K562 (cell line): Measurements from ENCODE around the gene RNF217. TPM values are rescaled to one million over a fixed set of nuclear protein-coding genes. Genes with fewer than 3 reads are reported as not detected.

Experiments used
- ATAC-seq: fragments of 200-7000 bp; cut with Tn5 transposase; 3 replicates; pipeline ENCODE4 v1.9.1; 2020; ENCODE audit warnings: moderate library complexity
- BruUV-seq: library from RNA; stranded (reverse); fragments of 400-500 nt; replicated peaks from 2 replicates; lab custom pipeline; 2021; lab: Mats Ljungman, UMichigan
- CTCF ChIA-PET: fragments of 300-600 bp; formaldehyde crosslinking; extraction: SDS; loops from one replicate; lab custom pipeline; 2021; ENCODE audit warnings: low intra/inter-chr PET ratio; lab: Yijun Ruan, JAX
- POLR2A ChIA-PET: fragments of 300-600, 350-650 bp; sonication (Branson Sonifier 250); formaldehyde crosslinking; extraction: SDS; loops from one replicate; lab custom pipeline; 2021; ENCODE audit warnings: antibody characterized with exemption, inconsistent platforms; lab: Yijun Ruan, JAX
- DNase-seq, 4 experiments: peaks; one replicate each; pipeline versions ENCODE4 v3.0.0 to v3.0.0-alpha.2; 2011 to 2018; ENCODE audit warnings: low spot score in 3 of 4, mixed read lengths in 3 of 4; ENCODE audit errors: extremely low read depth in 1 of 4
- FAIRE-seq: peaks from 2 replicates; lab custom pipeline; 2011; peaks lifted over from hg19 to GRCh38; lab: Jason Lieb, UNC
- H2AFZ ChIP-seq: 2 replicates; pipeline ENCODE4 v1.6.0; 2011; ENCODE audit warnings: low read depth, low read length, control low read depth, inconsistent platforms
- H3K27ac ChIP-seq: fragments of 200-600 bp; 3 replicates; pipeline ENCODE4 v1.8.0; 2011; ENCODE audit warnings: low read depth, mild to moderate bottlenecking, control low read depth, inconsistent platforms, low read length, moderate library complexity, mixed read lengths; ENCODE audit errors: extremely low read depth
- H3K27me3 ChIP-seq, 2 experiments: fragments of 300-600 bp in 1 of 2; 2 replicates in 1 of 2; 3 replicates in 1 of 2; pipeline versions ENCODE4 v1.6.0 to v1.8.0; 2011; ENCODE audit warnings: inconsistent platforms in 2 of 2, low read length in 2 of 2, mild to moderate bottlenecking in 1 of 2, mixed read lengths in 1 of 2, moderate library complexity in 1 of 2; ENCODE audit not compliant: control insufficient read depth in 2 of 2, insufficient read depth in 2 of 2
- H3K36me3 ChIP-seq: fragments of 300-600 bp; 3 replicates; pipeline ENCODE4 v1.8.0; 2011; ENCODE audit warnings: mild to moderate bottlenecking, low read length, inconsistent platforms; ENCODE audit not compliant: control insufficient read depth, insufficient read depth
- H3K4me1 ChIP-seq, 2 experiments: fragments of 200-600 bp in 1 of 2; replicated peaks in 1 of 2; 2 replicates in 1 of 2; 3 replicates in 1 of 2; pipeline versions ENCODE4 v1.5.1 to v1.8.0; 2011; ENCODE audit warnings: inconsistent platforms in 2 of 2, low read length in 2 of 2, mild to moderate bottlenecking in 1 of 2, mixed read lengths in 1 of 2, moderate library complexity in 1 of 2; ENCODE audit not compliant: control insufficient read depth in 2 of 2, insufficient read depth in 2 of 2
- H3K4me2 ChIP-seq: 2 replicates; pipeline ENCODE4 v1.6.1; 2011; ENCODE audit warnings: low read length, control low read depth, inconsistent platforms, mixed read lengths; ENCODE audit not compliant: insufficient read depth
- H3K4me3 ChIP-seq: fragments of 200-600 bp; sonication (generic), shearing (Covaris generic); 2 replicates; pipeline ENCODE4 v1.5.1; 2016; ENCODE audit warnings: control low read depth, inconsistent platforms
- H3K79me2 ChIP-seq: fragments of 200-600 bp; 3 replicates; pipeline ENCODE4 v1.8.0; 2011; ENCODE audit warnings: low read length, inconsistent platforms; ENCODE audit not compliant: control insufficient read depth, insufficient read depth
- H3K9ac ChIP-seq, 2 experiments: 2 replicates each; pipeline versions ENCODE4 v1.6.0 to v1.6.1; 2011; ENCODE audit warnings: low read depth in 2 of 2, low read length in 2 of 2, control low read depth in 1 of 2, inconsistent platforms in 1 of 2, mild to moderate bottlenecking in 1 of 2, mixed read lengths in 1 of 2; ENCODE audit not compliant: insufficient read depth in 1 of 2
- H3K9me1 ChIP-seq: one replicate; pipeline ENCODE4 v1.6.0; 2011; ENCODE audit warnings: inconsistent platforms, mild to moderate bottlenecking, low read length, moderate library complexity; ENCODE audit not compliant: control insufficient read depth, insufficient read depth
- H3K9me3 ChIP-seq: replicated peaks from 2 replicates; pipeline ENCODE4 v1.5.1; 2011; ENCODE audit warnings: low read depth, low read length, inconsistent platforms; ENCODE audit not compliant: control insufficient read depth, insufficient read depth
- H4K20me1 ChIP-seq: replicated peaks from 2 replicates; pipeline ENCODE4 v1.6.1; 2011; ENCODE audit warnings: low read length, inconsistent platforms, mixed read lengths; ENCODE audit not compliant: control insufficient read depth, insufficient read depth
- BCOR ChIP-seq: fragments of 450-650 bp; IDR thresholded peaks from 2 replicates; pipeline ENCODE4 v1.6.1; 2016
- BHLHE40 ChIP-seq: IDR thresholded peaks from 2 replicates; pipeline ENCODE4 v1.6.1; 2011; ENCODE audit warnings: low read length, improper control_type of control experiment
- FOXJ3 ChIP-seq: sonication (generic); formaldehyde crosslinking; IDR thresholded peaks from 2 replicates; pipeline ENCODE4 v1.4.0; 2020; ENCODE audit warnings: mild to moderate bottlenecking, missing genetic modification reagents
- FOXM1 ChIP-seq, 2 experiments: fragments of 450-650 bp in 1 of 2; sonication (generic) in 1 of 2; formaldehyde crosslinking in 1 of 2; IDR thresholded peaks; 2 replicates each; pipeline versions ENCODE4 v1.6.1 to v1.9.0; 2017 to 2022; ENCODE audit warnings: low read depth in 2 of 2, mild to moderate bottlenecking in 2 of 2, missing genetic modification reagents in 1 of 2, moderate library complexity in 1 of 2
- GATAD2A ChIP-seq: fragments of 450-650 bp; IDR thresholded peaks from 2 replicates; pipeline ENCODE4 v1.6.1; 2017
- HDAC2 ChIP-seq: fragments of 450-650 bp; IDR thresholded peaks from 2 replicates; pipeline ENCODE4 v1.6.1; 2016; ENCODE audit warnings: mild to moderate bottlenecking
- HNRNPK ChIP-seq: fragments of 200-400 bp; formaldehyde crosslinking; IDR thresholded peaks from one replicate; pipeline ENCODE4 v1.6.1; 2018; ENCODE audit warnings: mild to moderate bottlenecking, low read depth, low read length; ENCODE audit not compliant: poor library complexity, severe bottlenecking
- HNRNPUL1 ChIP-seq: fragments of 200-400 bp; formaldehyde crosslinking; IDR thresholded peaks from 2 replicates; pipeline ENCODE4 v1.6.1; 2017; ENCODE audit warnings: low read length
- KAT7 ChIP-seq: sonication (generic); formaldehyde crosslinking; IDR thresholded peaks from 2 replicates; pipeline ENCODE4 v1.8.0; 2022; ENCODE audit warnings: missing genetic modification reagents, mild to moderate bottlenecking, borderline replicate concordance
- POLR2H ChIP-seq: IDR thresholded peaks from 2 replicates; pipeline ENCODE4 v1.6.1; 2016; ENCODE audit warnings: missing genetic modification characterization, low read depth, mild to moderate bottlenecking, control low read depth, missing compliant biosample characterization, moderate library complexity
- SOX6 ChIP-seq: fragments of 450-650 bp; IDR thresholded peaks from 2 replicates; pipeline ENCODE4 v1.6.1; 2014; ENCODE audit warnings: mild to moderate bottlenecking
- SUPT5H ChIP-seq: fragments of 450-650 bp; IDR thresholded peaks from 2 replicates; pipeline ENCODE4 v1.6.1; 2016
- ZNF316 ChIP-seq: fragments of 450-650 bp; IDR thresholded peaks from 2 replicates; pipeline ENCODE4 v1.6.1; 2016
- in situ Hi-C: fragments of 300-500 bp; cut with MboI; formaldehyde crosslinking; loops from 4 replicates; pipeline ENCODE4 v1.15.0; 2018; ENCODE audit warnings: inconsistent platforms, mixed read lengths
- intact Hi-C: fragments of 100-400 bp; cut with micrococcal nuclease; formaldehyde crosslinking; loops from 2 replicates; pipeline ENCODE4 v1.14.2; 2022
- polyA plus RNA-seq, 8 experiments: library from polyadenylated mRNA; depleted of rRNA in 4 of 8; stranded (reverse) in 5 of 8; unstranded in 3 of 8; fragments of >200 nt; fragmentation: Nextera tagmentation in 2 of 8; fragmentation: Illumina TruSeq in 1 of 8; extraction: Ambion mirVana in 2 of 8; extraction: Trizol in 1 of 8; gene quantifications; 2 replicates each; pipeline versions ENCODE4 v1.2.1 to v1.2.3, GENCODE V29; 2011 to 2014; ENCODE audit warnings: inconsistent platforms in 1 of 8, missing spikeins in 1 of 8
- total RNA-seq, 7 experiments: library from RNA; depleted of rRNA in 6 of 7; stranded (reverse); fragments of >200 nt in 6 of 7; fragmentation: Illumina TruSeq in 2 of 7; extraction: Trizol in 2 of 7; gene quantifications; 2 replicates each; pipeline versions ENCODE4 v1.2.1 to v1.2.3, GENCODE V29; 2011 to 2021; ENCODE audit warnings: low replicate concordance in 1 of 7
- TF ChIP-seq, protein P1 (sequence below): fragments of 250-450 bp; sonication (Bioruptor Pico); IDR thresholded peaks from 2 replicates; pipeline ENCODE4 v1.8.0; 2022; ENCODE audit warnings: moderate library complexity, mild to moderate bottlenecking, inconsistent platforms
- TF ChIP-seq, protein P2 (sequence below): sonication (generic); formaldehyde crosslinking; IDR thresholded peaks from 2 replicates; pipeline ENCODE4 v1.8.0; 2022; ENCODE audit warnings: mild to moderate bottlenecking, low read depth, missing genetic modification reagents
- TF ChIP-seq, protein P3 (sequence below): fragments of 250-450 bp; sonication (Bioruptor Pico); IDR thresholded peaks from 2 replicates; pipeline ENCODE4 v1.5.0; 2020; ENCODE audit warnings: mild to moderate bottlenecking
- TF ChIP-seq, protein P4 (sequence below): sonication (generic); formaldehyde crosslinking; IDR thresholded peaks from 2 replicates; pipeline ENCODE4 v1.9.0; 2022; ENCODE audit warnings: mild to moderate bottlenecking, missing genetic modification reagents
- TF ChIP-seq, protein P5 (sequence below): IDR thresholded peaks from 2 replicates; pipeline ENCODE4 v1.6.1; 2014; ENCODE audit warnings: antibody characterized with exemption

RNF217 gene
- total and polyA plus RNA-seq, 9 of the 15 experiments (the other 6 are each of a cell fraction or from before 2014, with no cell fraction given), result 2.9 to 25.6 (median 12.0) TPM

DNA sequence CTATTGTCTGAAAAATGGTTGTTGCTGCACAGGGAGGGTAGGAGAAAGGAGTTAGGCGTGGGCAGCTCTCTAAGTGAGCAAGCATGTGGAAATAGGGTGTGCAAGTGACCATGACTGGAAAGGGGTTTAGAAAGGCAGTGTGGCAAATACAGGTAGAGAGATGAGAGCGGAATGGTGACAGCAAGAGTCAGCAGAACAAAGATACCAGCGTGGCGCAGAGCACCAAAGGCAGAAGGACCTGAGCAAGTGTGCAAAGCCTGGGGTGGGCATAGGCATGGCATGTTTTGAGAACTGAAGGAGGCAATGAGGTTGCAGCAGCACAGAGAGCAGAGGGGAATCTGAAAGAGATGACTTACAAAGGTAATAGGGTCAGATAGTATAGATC is 17.0 kb downstream of the RNF217 start (continued):
- TF ChIP-seq, protein P1, sequence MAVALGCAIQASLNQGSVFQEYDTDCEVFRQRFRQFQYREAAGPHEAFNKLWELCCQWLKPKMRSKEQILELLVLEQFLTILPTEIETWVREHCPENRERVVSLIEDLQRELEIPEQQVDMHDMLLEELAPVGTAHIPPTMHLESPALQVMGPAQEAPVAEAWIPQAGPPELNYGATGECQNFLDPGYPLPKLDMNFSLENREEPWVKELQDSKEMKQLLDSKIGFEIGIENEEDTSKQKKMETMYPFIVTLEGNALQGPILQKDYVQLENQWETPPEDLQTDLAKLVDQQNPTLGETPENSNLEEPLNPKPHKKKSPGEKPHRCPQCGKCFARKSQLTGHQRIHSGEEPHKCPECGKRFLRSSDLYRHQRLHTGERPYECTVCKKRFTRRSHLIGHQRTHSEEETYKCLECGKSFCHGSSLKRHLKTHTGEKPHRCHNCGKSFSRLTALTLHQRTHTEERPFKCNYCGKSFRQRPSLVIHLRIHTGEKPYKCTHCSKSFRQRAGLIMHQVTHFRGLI (CRISPR knock-in tag), result no peak
- no peak for TF ChIP-seq ZNF316
- TF ChIP-seq GATAD2A, result no peak
- TF ChIP-seq, protein P2, sequence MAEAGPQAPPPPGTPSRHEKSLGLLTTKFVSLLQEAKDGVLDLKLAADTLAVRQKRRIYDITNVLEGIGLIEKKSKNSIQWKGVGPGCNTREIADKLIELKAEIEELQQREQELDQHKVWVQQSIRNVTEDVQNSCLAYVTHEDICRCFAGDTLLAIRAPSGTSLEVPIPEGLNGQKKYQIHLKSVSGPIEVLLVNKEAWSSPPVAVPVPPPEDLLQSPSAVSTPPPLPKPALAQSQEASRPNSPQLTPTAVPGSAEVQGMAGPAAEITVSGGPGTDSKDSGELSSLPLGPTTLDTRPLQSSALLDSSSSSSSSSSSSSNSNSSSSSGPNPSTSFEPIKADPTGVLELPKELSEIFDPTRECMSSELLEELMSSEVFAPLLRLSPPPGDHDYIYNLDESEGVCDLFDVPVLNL (CRISPR knock-in tag), result no peak

DNA sequence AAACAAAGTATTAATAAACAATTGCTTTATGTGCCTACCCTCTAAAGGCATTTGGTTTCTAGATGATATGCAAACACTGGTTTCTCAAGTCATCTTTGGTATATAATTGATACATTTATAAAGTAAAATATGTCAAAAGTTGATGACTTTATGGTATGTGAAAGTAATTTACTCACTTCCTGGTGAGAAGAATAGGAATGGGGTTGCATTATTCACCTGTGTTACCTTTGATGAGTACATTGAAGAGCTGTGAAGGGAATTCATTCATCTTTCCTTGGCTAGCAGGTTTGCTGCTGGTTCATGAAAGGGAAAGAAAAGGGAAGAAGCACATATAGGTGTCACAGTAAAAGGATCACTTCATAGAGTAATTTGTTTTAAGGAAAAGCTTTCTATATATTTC is 20.4 kb downstream of the RNF217 start:
- in situ Hi-C loops, result no loop called here
- no peak for ATAC-seq
- TF ChIP-seq, protein P3, sequence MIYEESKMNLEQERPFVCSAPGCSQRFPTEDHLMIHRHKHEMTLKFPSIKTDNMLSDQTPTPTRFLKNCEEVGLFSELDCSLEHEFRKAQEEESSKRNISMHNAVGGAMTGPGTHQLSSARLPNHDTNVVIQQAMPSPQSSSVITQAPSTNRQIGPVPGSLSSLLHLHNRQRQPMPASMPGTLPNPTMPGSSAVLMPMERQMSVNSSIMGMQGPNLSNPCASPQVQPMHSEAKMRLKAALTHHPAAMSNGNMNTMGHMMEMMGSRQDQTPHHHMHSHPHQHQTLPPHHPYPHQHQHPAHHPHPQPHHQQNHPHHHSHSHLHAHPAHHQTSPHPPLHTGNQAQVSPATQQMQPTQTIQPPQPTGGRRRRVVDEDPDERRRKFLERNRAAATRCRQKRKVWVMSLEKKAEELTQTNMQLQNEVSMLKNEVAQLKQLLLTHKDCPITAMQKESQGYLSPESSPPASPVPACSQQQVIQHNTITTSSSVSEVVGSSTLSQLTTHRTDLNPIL, result no peak
- no peak for TF ChIP-seq BHLHE40
- TF ChIP-seq POLR2H (tag), result no peak
- no peak for TF ChIP-seq BCOR
- TF ChIP-seq FOXM1 (IDR thresholded peaks at IDR 0.05; ENCODE audit: low read depth), result no peak
- TF ChIP-seq FOXM1 (CRISPR knock-in tag; IDR thresholded peaks at IDR 0.05; ENCODE audit: low read depth), result no peak
- TF ChIP-seq SOX6, result no peak
- TF ChIP-seq KAT7 (CRISPR knock-in tag), result no peak
- TF ChIP-seq HDAC2, result no peak
- no peak for TF ChIP-seq HNRNPUL1
- TF ChIP-seq, protein P4, sequence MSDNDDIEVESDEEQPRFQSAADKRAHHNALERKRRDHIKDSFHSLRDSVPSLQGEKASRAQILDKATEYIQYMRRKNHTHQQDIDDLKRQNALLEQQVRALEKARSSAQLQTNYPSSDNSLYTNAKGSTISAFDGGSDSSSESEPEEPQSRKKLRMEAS (CRISPR knock-in tag), result no peak
- TF ChIP-seq, protein P5, sequence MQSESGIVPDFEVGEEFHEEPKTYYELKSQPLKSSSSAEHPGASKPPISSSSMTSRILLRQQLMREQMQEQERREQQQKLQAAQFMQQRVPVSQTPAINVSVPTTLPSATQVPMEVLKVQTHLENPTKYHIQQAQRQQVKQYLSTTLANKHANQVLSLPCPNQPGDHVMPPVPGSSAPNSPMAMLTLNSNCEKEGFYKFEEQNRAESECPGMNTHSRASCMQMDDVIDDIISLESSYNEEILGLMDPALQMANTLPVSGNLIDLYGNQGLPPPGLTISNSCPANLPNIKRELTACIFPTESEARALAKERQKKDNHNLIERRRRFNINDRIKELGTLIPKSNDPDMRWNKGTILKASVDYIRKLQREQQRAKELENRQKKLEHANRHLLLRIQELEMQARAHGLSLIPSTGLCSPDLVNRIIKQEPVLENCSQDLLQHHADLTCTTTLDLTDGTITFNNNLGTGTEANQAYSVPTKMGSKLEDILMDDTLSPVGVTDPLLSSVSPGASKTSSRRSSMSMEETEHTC, result no peak
- TF ChIP-seq SUPT5H, result no peak
- no peak for TF ChIP-seq FOXJ3 (CRISPR knock-in tag)
- no peak for TF ChIP-seq HNRNPK

More for the DNA sequence above, 20.4 kb downstream of the RNF217 start:
- Histone ChIP-seq H4K20me1 (peaks cover 2% of the 10 kb centered on the region; the same call in 1 of the 2 replicates), H3K79me2 (peaks cover 94% of the 10 kb centered on the region), H3K9me1 (no peaks in the 10 kb centered on the region), H3K4me2 (no peak overlapping the region), H3K9ac (no peak overlapping the region), H3K4me3 (no peak overlapping the region), H3K9me3 (peaks cover 9% of the 10 kb centered on the region), H3K27me3 (no peaks in the 10 kb centered on the region), H3K4me1 (peaks cover 12 to 21% of the 10 kb centered on the region in 2 experiments), H2AFZ (no peak overlapping the region), H3K36me3 (peaks cover 35% of the 10 kb centered on the region), H3K27ac (no peak overlapping the region)
- no peak for FAIRE-seq
- no peak for DNase-seq
- POLR2A ChIA-PET, result no interaction called here
- no TSS peak for BruUV-seq
- CTCF ChIA-PET, result no interaction called here
- intact Hi-C loops, result loop anchor here (5.0 kb wide), 1 partner anchor 100 kb away; no protein-coding TSS in a partner anchor
